NT2/D1 (cell line): Measurements from ENCODE around the gene FAM81A.

Experiments used
- YY1 ChIP-seq: IDR thresholded peaks from 2 replicates; pipeline ENCODE4 v1.6.1; 2011; ENCODE audit not compliant: insufficient read length, insufficient read depth
- ZNF274 ChIP-seq: IDR thresholded peaks from 2 replicates; pipeline ENCODE4 v1.6.1; 2011; ENCODE audit warnings: mild to moderate bottlenecking, low read depth, low read length

GRCh38 chr15:59400103-59400813, 37.7 kb upstream of the FAM81A start:
- TF ChIP-seq YY1 (no peak), ZNF274 (no peak)
